AG20443 (cell line): Measurements from ENCODE around the gene CRACR2A.

Experiments used
- DNase-seq: peaks from one replicate; pipeline ENCODE4 v3.0.0; 2012; ENCODE audit warnings: low spot score, mixed read lengths

The CRACR2A gene

GRCh38 chr12:3596703-3597415 lies 156.1 kb downstream of the CRACR2A start:
- DNase-seq: no peak

- DNase-seq: no peak
Observed at GRCh38 chr12:3595721-3596120, 157.2 kb downstream of the CRACR2A start.

DNA sequence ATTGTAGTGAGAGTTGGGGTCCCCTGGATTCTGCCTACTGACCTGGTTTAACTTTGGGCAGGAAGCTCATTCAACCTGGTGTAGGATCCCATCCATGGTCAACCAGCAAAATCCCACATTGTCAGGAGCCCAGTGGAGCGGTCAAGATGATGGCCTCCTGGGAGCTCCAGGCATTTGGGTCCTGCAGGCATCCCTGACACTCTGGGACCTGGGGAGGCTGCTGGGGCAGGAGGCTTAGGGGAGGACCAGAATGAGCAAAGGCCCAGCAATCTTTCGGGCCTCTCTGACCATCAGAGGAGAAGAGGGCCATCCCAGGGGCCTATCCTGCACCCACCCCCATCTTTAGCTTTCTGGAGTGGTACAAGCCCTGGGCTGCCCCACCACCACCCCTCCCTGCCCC lies 157.9 kb downstream of the CRACR2A start:
- no peak for DNase-seq

- no peak for DNase-seq
Observed at GRCh38 chr12:3593906-3594483, 158.9 kb downstream of the CRACR2A start.

DNA sequence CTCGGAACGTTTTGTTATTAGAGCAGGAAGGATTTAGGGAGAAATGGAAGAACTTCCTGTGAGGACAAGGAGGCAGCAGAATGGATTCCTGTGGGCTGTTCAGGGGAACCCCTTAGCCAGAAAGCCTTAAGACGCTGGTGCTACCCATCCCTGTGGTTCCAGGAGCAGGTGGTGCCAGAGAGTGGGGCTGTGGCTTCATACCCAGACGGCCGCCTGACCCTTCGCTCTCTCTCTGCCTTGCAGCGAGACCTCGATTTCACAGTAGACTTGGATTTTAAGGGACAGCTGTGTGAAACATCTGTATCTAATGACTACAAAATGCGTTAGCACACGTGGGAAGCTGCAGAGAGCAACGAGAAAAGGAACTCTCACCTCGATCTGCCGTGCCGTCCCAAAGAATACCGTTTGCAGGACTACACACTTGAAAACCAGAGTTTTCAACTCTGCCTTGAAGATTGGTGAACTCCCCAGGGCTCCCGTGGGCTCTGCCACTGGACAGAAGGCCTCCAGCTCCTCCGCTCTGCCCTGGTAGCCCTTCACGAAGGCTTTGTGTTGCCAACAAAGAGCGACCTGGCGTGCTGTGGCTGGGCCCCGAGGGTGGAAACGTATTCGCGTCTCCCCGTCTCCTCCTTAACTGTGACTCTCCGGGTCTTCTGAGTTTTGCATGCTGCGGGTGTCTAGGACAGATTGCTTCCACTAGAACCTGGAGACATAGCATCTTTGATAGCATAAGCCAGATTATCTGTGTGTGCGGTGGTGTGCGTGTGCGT lies 159.9 kb downstream of the CRACR2A start:
- DNase-seq: no peak

DNA sequence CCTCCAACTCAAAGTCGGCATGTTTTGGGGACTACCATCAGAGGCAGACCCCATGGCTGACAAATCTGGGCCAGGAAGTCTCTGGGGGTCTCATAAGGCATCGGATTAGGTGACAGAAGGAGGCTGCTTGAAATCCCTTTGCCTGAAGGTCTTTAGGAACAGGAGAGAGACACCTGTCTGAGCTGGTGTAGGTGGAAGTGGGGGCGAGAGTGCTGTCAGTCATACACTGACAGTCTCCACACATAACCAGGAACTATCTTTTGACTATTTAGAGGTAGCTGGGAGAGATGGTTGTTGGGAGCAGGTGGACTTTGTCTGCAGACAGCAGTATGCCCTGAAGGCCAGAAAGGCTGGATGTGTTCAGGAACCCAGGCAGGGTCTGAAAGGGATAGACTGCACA lies 163.2 kb downstream of the CRACR2A start:
- DNase-seq: no peak

DNA sequence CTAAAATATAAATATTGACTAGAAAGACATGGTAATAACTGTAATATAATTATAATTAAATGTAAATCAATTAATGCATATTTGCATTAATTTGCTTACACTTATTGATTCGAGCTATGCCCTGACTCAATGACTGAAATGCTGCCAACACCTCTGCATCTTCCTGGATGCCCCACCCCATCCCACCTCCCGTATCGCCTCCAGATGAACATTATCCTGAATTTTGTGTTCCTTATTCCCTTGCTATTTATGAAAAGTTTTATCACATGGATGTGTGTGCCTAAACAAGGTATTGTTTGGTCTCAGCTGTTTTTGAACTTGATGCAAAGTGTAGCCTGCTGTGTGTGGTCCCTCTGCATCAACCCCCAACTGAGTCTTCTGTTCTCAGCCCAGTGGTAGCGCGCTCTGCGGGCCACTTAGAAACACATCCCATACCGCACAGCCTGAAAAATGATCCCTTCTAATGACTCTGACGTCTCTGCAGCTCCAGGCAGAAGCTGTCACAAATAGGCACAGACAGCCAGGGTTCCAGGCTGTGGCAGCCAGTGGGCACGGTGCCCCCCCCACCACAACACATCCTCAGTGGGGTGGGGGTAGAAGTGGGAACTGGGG lies 165.4 kb downstream of the CRACR2A start:
- no peak for DNase-seq

DNA sequence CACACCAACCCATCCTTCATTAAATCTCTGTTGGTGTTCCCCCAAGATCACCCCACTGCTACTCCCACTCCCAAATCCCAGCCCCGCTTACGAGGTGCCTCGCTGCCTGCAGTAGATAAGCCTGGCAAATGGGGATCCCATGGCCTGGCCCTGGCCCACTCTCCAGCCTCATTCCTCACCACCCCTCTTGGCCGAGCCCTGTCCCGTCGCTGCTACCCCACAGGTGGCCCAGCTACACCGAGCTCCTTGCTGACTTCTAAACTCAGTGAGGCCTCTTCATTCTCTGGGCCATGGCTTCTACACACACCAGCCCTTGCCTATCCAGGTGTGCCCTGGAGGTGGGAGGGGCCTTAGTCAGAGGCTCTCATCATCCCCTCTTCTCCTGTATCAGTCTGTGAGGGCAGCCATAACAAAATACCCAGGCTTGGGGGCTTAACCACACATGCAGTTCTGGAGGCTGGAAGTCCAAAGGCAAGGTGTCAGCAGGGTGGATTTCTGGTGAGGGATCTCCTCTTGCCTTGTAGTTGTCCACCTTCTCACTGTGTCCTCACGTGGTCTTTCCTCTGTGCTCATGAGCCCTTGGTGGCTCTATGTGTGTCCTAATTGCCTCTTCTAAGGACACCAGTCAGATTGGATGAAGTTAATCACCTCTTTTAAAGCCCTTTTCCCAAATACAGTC lies 169.1 kb downstream of the CRACR2A start:
- DNase-seq: no peak

- no peak for DNase-seq
Observed at GRCh38 chr12:3580094-3580749, 172.7 kb downstream of the CRACR2A start.

DNA sequence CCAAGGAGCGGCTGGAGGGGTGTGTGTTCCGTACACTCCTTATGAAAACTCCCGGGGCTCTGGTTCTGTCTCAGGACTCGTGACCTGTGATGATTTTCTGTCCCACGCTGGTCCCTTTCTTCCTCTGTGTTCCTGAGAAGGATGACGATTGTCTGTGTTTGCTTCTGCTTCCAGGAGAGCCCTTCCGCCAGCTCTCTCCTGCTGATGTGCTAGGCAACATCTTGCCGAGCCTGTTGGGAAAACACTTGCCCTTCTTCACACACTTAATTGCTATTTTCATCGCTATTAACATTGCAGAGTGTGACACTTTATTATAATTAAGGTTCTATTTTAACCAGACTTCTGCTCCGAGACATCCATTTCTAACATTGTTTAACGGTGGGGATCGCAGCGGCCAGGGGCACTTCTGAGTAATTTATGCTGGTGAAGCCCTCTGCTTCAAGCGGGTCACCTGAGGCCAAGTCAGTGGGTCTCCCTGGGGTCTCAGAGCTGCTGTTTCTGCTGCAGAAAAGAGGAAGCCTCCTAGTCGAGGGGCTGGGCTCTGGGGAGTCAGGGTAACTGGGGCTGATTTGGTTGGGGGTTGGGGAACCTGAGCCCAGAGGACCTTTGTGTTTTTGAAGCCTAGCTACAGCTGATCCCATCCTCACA lies 173.3 kb downstream of the CRACR2A start:
- no peak for DNase-seq

DNA sequence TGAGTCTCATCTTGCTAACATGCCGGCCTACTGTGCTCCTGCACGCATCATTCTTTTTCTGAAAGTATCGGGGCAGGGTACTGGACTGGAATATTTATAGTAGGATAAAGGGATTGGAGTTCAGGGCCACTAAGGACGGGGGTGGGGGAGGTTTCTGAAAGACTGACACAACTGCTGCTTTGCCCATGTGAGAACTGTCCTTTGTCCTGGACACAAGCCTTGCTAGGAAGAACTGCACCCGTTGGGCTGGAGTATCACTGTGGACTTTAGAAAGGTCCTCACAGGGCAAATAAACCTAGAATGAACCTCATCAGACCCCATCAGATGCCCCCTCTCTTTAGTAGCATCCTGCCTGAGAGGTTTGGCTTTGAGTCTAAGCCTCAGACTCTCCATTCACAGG lies 174.4 kb downstream of the CRACR2A start:
- DNase-seq: no peak

GRCh38 chr12:3576891-3577290 lies 176.0 kb downstream of the CRACR2A start:
- no peak for DNase-seq

GRCh38 chr12:3574986-3575385 lies 177.9 kb downstream of the CRACR2A start:
- DNase-seq: no peak

GRCh38 chr12:3572560-3572959 lies 180.3 kb downstream of the CRACR2A start:
- no peak for DNase-seq

GRCh38 chr12:3571724-3572123 lies 181.2 kb downstream of the CRACR2A start:
- DNase-seq: no peak

DNA sequence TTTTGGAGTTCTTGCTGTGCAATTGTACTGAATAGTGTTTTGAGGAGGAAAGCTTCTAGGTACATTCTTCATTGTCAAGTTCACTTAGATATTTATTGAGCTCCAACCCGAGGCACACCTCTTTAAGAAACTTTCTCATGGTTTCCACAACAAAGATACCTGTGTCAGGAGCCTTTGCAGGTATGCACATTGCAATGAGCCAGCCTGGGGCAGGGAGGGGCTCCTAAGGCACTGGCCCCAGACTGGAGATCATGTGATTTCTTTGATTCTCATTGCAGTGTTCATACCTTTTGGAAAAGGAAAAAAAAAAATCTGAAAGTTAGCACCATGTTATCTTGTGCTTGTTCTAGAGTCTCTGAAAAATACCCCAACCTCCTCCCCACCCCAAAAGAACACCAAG lies 181.6 kb downstream of the CRACR2A start:
- no peak for DNase-seq

DNA sequence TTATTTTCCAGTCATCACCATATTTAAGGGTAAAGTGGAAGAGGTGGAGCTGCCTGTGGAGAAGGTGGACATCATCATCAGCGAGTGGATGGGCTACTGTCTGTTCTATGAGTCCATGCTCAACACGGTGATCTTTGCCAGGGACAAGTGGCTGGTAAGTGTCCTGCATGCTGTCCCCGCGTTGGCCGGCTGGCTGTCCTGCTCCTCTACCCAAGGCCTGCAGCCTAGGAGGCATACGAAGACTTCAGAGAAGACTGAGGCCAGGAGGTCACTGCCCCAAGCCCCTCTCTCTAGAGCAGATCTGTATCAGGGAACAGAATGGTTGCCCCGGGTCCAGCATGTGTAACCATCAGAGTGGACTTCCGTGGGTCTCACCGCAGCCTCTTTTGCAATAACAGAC lies 184.2 kb downstream of the CRACR2A start:
- DNase-seq: no peak

GRCh38 chr12:3565985-3566384 lies 186.9 kb downstream of the CRACR2A start:
- no peak for DNase-seq
